Measurements from ENCODE around the gene IGSF3.

DNA sequence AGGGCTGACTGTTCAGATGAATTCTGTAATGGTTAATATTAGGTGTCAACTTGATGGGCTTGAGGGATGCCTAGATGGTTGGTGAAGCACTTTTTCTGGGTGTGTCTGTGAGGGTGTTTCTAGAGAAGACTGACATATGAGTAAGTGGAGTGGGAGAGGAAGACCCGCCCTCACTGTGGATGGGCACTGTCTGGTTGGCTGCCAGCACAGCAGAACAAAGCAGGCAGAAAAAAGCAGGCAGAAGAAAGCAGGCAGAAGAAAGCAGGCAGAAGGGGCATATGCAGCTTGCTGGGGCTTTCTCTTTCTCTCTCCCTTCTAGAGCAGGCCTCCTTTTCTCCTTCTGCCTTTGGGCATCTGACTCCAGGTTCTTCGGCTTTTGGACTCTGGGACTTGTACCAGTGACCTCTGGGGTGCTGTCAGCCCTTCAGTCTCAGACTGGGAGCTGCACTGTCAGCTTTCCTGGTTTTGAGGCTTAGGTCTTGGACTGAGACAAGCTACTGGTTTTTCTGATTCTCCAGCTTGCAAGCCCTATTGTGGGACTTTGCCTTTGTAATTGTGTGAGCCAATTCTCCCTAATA lies 43.8 kb upstream of the IGSF3 start:
- TF ChIP-seq POLR2A (IDR thresholded peaks at IDR 0.05): no peak
- TF ChIP-seq, protein P1, sequence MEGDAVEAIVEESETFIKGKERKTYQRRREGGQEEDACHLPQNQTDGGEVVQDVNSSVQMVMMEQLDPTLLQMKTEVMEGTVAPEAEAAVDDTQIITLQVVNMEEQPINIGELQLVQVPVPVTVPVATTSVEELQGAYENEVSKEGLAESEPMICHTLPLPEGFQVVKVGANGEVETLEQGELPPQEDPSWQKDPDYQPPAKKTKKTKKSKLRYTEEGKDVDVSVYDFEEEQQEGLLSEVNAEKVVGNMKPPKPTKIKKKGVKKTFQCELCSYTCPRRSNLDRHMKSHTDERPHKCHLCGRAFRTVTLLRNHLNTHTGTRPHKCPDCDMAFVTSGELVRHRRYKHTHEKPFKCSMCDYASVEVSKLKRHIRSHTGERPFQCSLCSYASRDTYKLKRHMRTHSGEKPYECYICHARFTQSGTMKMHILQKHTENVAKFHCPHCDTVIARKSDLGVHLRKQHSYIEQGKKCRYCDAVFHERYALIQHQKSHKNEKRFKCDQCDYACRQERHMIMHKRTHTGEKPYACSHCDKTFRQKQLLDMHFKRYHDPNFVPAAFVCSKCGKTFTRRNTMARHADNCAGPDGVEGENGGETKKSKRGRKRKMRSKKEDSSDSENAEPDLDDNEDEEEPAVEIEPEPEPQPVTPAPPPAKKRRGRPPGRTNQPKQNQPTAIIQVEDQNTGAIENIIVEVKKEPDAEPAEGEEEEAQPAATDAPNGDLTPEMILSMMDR (IDR thresholded peaks at IDR 0.05): no peak
